Activated T-helper 2 cell treated with anti-CD3 and anti-CD28 coated beads, Interferon-gamma antibody, Interleukin-2, Interleukin-4, amounts not matched to agents 10 μg/mL and 5 μg/mL and 100 μg/mL, durations not matched to agents 14 hours and 24 hours and 36 hours (primary cell): ENCODE measurements around the gene TDRD9. TPM values are rescaled to one million over a fixed set of nuclear protein-coding genes. Genes with fewer than 3 reads are reported as not detected.

Experiments
- DNase-seq: peaks from one replicate; pipeline ENCODE4 v3.0.0; 2021; ENCODE audit warnings: low spot score
- H3K27ac Mint-ChIP-seq: one replicate; pipeline ENCODE4 v1.8.0; 2021; ENCODE audit warnings: mixed read lengths
- H3K27me3 Mint-ChIP-seq: one replicate; pipeline ENCODE4 v1.8.0; 2021; ENCODE audit warnings: low read depth, mixed read lengths
- H3K36me3 Mint-ChIP-seq: one replicate; pipeline ENCODE4 v1.8.0; 2021; ENCODE audit warnings: low read depth, mixed read lengths
- H3K4me1 Mint-ChIP-seq: one replicate; pipeline ENCODE4 v1.8.0; 2021; ENCODE audit warnings: low read depth, mixed read lengths
- H3K4me3 Mint-ChIP-seq: one replicate; pipeline ENCODE4 v1.8.0; 2021; ENCODE audit warnings: low read depth, mild to moderate bottlenecking, moderate library complexity, mixed read lengths
- H3K9me3 Mint-ChIP-seq: one replicate; pipeline ENCODE4 v1.8.0; 2021; ENCODE audit warnings: mixed read lengths
- intact Hi-C: fragments of 100-400 bp; cut with micrococcal nuclease; formaldehyde crosslinking; loops from one replicate; pipeline ENCODE4 v1.15.1; 2023
- total RNA-seq: library from RNA; stranded (reverse); gene quantifications from 2 replicates; pipeline ENCODE4 v1.2.3, GENCODE V29; 2022

The TDRD9 gene
- total RNA-seq, 1 donor from 2014 or later, result not detected

GRCh38 chr14:104084251-104085002 lies 156.2 kb downstream of the TDRD9 start:
- H3K27me3 Mint-ChIP-seq, result no peaks in the 10 kb centered on the region

GRCh38 chr14:104085032-104085888 lies 157.0 kb downstream of the TDRD9 start, which contains the start of gene ASPG:
Gene ASPG (plus strand): TSS chr14:104085700. CDS start chr14:104085771, 71 bp downstream.
- intact Hi-C loops, result no loop called here
- H3K36me3 Mint-ChIP-seq, result no peaks in the 10 kb centered on the region
- no peaks in the 10 kb centered on the region for H3K27me3 Mint-ChIP-seq
- no peaks in the 10 kb centered on the region for H3K4me1 Mint-ChIP-seq
- DNase-seq, result no peak
- no peak within 1 kb of the TSS for H3K4me3 Mint-ChIP-seq
- no peak within 1 kb of the TSS for H3K27ac Mint-ChIP-seq
- no peaks in the 10 kb centered on the region for H3K9me3 Mint-ChIP-seq

More at GRCh38 chr14:104084251-104085002, 156.2 kb downstream of the TDRD9 start:
- Mint-ChIP-seq H3K4me3 (no peak overlapping the region), H3K4me1 (no peaks in the 10 kb centered on the region), H3K27ac (no peak overlapping the region), H3K9me3 (no peaks in the 10 kb centered on the region), H3K36me3 (no peaks in the 10 kb centered on the region)
- DNase-seq, result no peak
- intact Hi-C loops, result no loop called here

GRCh38 chr14:104085889-104086201 lies 157.6 kb downstream of the TDRD9 start:
- Mint-ChIP-seq H3K4me1 (no peaks in the 10 kb centered on the region), H3K27me3 (no peaks in the 10 kb centered on the region), H3K36me3 (no peaks in the 10 kb centered on the region), H3K27ac (no peak overlapping the region), H3K4me3 (no peak overlapping the region), H3K9me3 (no peaks in the 10 kb centered on the region)
- intact Hi-C loops, result no loop called here
- DNase-seq, result no peak

GRCh38 chr14:104086210-104086660 lies 158.0 kb downstream of the TDRD9 start:
- intact Hi-C loops, result no loop called here
- Mint-ChIP-seq H3K4me1 (no peaks in the 10 kb centered on the region), H3K27me3 (no peaks in the 10 kb centered on the region), H3K27ac (no peak overlapping the region), H3K9me3 (no peaks in the 10 kb centered on the region), H3K36me3 (no peaks in the 10 kb centered on the region), H3K4me3 (no peak overlapping the region)
- no peak for DNase-seq

- no peaks in the 10 kb centered on the region for H3K9me3 Mint-ChIP-seq
- no peaks in the 10 kb centered on the region for H3K36me3 Mint-ChIP-seq
- no peaks in the 10 kb centered on the region for H3K27me3 Mint-ChIP-seq
- no peak overlapping the region for H3K27ac Mint-ChIP-seq
- no peak for DNase-seq
- intact Hi-C loops, result no loop called here
- H3K4me1 Mint-ChIP-seq, result no peaks in the 10 kb centered on the region
- H3K4me3 Mint-ChIP-seq, result no peak overlapping the region
Observed at GRCh38 chr14:104086661-104087461, 158.6 kb downstream of the TDRD9 start.

GRCh38 chr14:104087505-104087904 lies 159.2 kb downstream of the TDRD9 start:
- intact Hi-C loops, result no loop called here
- no peaks in the 10 kb centered on the region for H3K4me1 Mint-ChIP-seq
- no peaks in the 10 kb centered on the region for H3K9me3 Mint-ChIP-seq
- no peak overlapping the region for H3K27ac Mint-ChIP-seq
- DNase-seq, result no peak
- H3K27me3 Mint-ChIP-seq, result no peaks in the 10 kb centered on the region
- no peak overlapping the region for H3K4me3 Mint-ChIP-seq
- no peaks in the 10 kb centered on the region for H3K36me3 Mint-ChIP-seq

GRCh38 chr14:104087981-104088850 lies 160.0 kb downstream of the TDRD9 start:
- Mint-ChIP-seq H3K36me3 (no peaks in the 10 kb centered on the region), H3K27me3 (no peaks in the 10 kb centered on the region), H3K9me3 (no peaks in the 10 kb centered on the region), H3K27ac (no peak overlapping the region), H3K4me3 (no peak overlapping the region), H3K4me1 (no peaks in the 10 kb centered on the region)
- no peak for DNase-seq
- intact Hi-C loops, result no loop called here

GRCh38 chr14:104090071-104090748 lies 162.0 kb downstream of the TDRD9 start:
- intact Hi-C loops, result no loop called here
- Mint-ChIP-seq H3K4me1 (peaks cover 4% of the 10 kb centered on the region), H3K36me3 (no peaks in the 10 kb centered on the region), H3K27ac (no peak overlapping the region), H3K27me3 (no peaks in the 10 kb centered on the region), H3K9me3 (no peaks in the 10 kb centered on the region), H3K4me3 (no peak overlapping the region)
- DNase-seq, result no peak

- Mint-ChIP-seq H3K36me3 (no peaks in the 10 kb centered on the region), H3K9me3 (no peaks in the 10 kb centered on the region), H3K27me3 (no peaks in the 10 kb centered on the region), H3K27ac (no peak overlapping the region), H3K4me1 (peaks cover 4% of the 10 kb centered on the region), H3K4me3 (no peak overlapping the region)
- no peak for DNase-seq
- intact Hi-C loops, result no loop called here
Observed at GRCh38 chr14:104091061-104091926, 163.0 kb downstream of the TDRD9 start.

GRCh38 chr14:104091927-104092771 lies 163.9 kb downstream of the TDRD9 start:
- intact Hi-C loops, result no loop called here
- Mint-ChIP-seq H3K9me3 (no peaks in the 10 kb centered on the region), H3K4me1 (peaks cover 4% of the 10 kb centered on the region)

More at GRCh38 chr14:104091927-104092771, 163.9 kb downstream of the TDRD9 start:
- no peak overlapping the region for H3K27ac Mint-ChIP-seq
- no peak for DNase-seq
- H3K27me3 Mint-ChIP-seq, result no peaks in the 10 kb centered on the region
- H3K36me3 Mint-ChIP-seq, result no peaks in the 10 kb centered on the region
- no peak overlapping the region for H3K4me3 Mint-ChIP-seq
